ENCODE data around the gene SIPA1.
"Not testable (repeated sequence)": the region's sequence is repeated elsewhere in the genome, so short reads cannot be mapped to it uniquely, and the experiment has no call there.

Gene SIPA1

GRCh38 chr11:65624931-65625627 is 12.8 kb upstream of the SIPA1 start:
- no peak for FAIRE-seq

GRCh38 chr11:65625628-65626342 is 12.1 kb upstream of the SIPA1 start:
- FAIRE-seq, result no peak

- no peak for FAIRE-seq
Observed at GRCh38 chr11:65627202-65627601, 10.7 kb upstream of the SIPA1 start.

- FAIRE-seq, result no peak
Observed at GRCh38 chr11:65629579-65629978, 8.3 kb upstream of the SIPA1 start.

GRCh38 chr11:65630215-65630614 is 7.7 kb upstream of the SIPA1 start:
- FAIRE-seq, result no peak

GRCh38 chr11:65633390-65634108 is 4.4 kb upstream of the SIPA1 start:
- FAIRE-seq, result no peak

GRCh38 chr11:65634109-65634436 is 3.8 kb upstream of the SIPA1 start:
- no peak for FAIRE-seq

- no peak for FAIRE-seq
Observed at GRCh38 chr11:65634440-65634839, 3.5 kb upstream of the SIPA1 start.

- FAIRE-seq, result no peak
Observed at GRCh38 chr11:65634905-65635731, 2.8 kb upstream of the SIPA1 start.

- no peak for FAIRE-seq
Observed at GRCh38 chr11:65636108-65637031, 1.5 kb upstream of the SIPA1 start.

- FAIRE-seq, result no peak
Observed at GRCh38 chr11:65637032-65637557, 806 bp upstream of the SIPA1 start.

- not testable (repeated sequence) for FAIRE-seq
Observed at GRCh38 chr11:65639228-65639597, 1.3 kb downstream of the SIPA1 start.

GRCh38 chr11:65639623-65640482 is 2.0 kb downstream of the SIPA1 start:
- no peak for FAIRE-seq

GRCh38 chr11:65640483-65641296 is 2.8 kb downstream of the SIPA1 start:
- no peak for FAIRE-seq

GRCh38 chr11:65641297-65642013 is 3.6 kb downstream of the SIPA1 start:
- FAIRE-seq, result no peak

GRCh38 chr11:65642014-65642671 is 4.2 kb downstream of the SIPA1 start:
- FAIRE-seq, result no peak

GRCh38 chr11:65643971-65644370 is 6.1 kb downstream of the SIPA1 start:
- FAIRE-seq, result no peak

GRCh38 chr11:65644837-65645236 is 6.9 kb downstream of the SIPA1 start:
- no peak for FAIRE-seq

Measured in colon (tissue), 2 donors.